Measurements from ENCODE around the gene SMOC1. TPM values are rescaled to one million over a fixed set of nuclear protein-coding genes. Genes with fewer than 3 reads are reported as not detected.

The SMOC1 gene
- total RNA-seq, 1 experiment from 2014 or later: 0.68 TPM

GRCh38 chr14:70009961-70010360 lies 130.7 kb downstream of the SMOC1 start:
- no peak overlapping the region for H2BK15ac ChIP-seq (ENCODE audit: low read depth, low read length)

More at GRCh38 chr14:70009961-70010360, 130.7 kb downstream of the SMOC1 start:
- Histone ChIP-seq H4K20me1 (ENCODE audit: control insufficient read depth, insufficient read depth, insufficient read length) (no peaks in the 10 kb centered on the region), H4K91ac (ENCODE audit: insufficient read length, low read depth, low read length) (no peak overlapping the region), H3K4ac (ENCODE audit: low read depth, low read length) (no peak overlapping the region), H2BK12ac (ENCODE audit: insufficient read length, low read depth, low read length) (no peak overlapping the region), H3T11ph (ENCODE audit: low read length) (no peak overlapping the region), H3K14ac (ENCODE audit: insufficient read depth, low read length) (no peak overlapping the region), H3K18ac (ENCODE audit: insufficient read length, low read depth, low read length) (no peak overlapping the region), H2AFZ (ENCODE audit: low read length) (no peak overlapping the region), H3K4me1 (ENCODE audit: insufficient read depth, low read length) (peaks cover 2% of the 10 kb centered on the region; the same call in 1 of the 2 replicates), H3K56ac (ENCODE audit: insufficient read length, low read depth, low read length) (no peak overlapping the region), H3K23ac (ENCODE audit: insufficient read length, low read depth, low read length) (no peak overlapping the region), H3K4me2 (ENCODE audit: insufficient read depth, insufficient read length, low read length) (no peak overlapping the region), H4K5ac (ENCODE audit: insufficient read length, low read depth, low read length) (no peak overlapping the region), H3K23me2 (ENCODE audit: insufficient read length, low read depth, low read length, poor library complexity, severe bottlenecking) (no peaks in the 10 kb centered on the region), H3K79me2 (ENCODE audit: insufficient read depth, low read length) (no peaks in the 10 kb centered on the region), H3K27ac (ENCODE audit: insufficient read length, low read depth, low read length) (no peak overlapping the region), H3K27me3 (ENCODE audit: insufficient read depth, low read length) (no peaks in the 10 kb centered on the region), H2BK20ac (ENCODE audit: low read depth, low read length, poor library complexity, severe bottlenecking) (no peak overlapping the region), H3K9ac (ENCODE audit: extremely low read depth, insufficient read length, low read length) (no peak overlapping the region), H2BK120ac (ENCODE audit: low read depth, low read length, poor library complexity, severe bottlenecking) (no peak overlapping the region), H2AK5ac (ENCODE audit: insufficient read length, low read length) (no peak overlapping the region), H4K8ac (replicated peaks; ENCODE audit: insufficient read length, low read depth, low read length) (no peak overlapping the region), H2BK5ac (ENCODE audit: insufficient read length, low read length) (no peak overlapping the region), H3K9me3 (ENCODE audit: control insufficient read depth, low read depth, low read length) (no peaks in the 10 kb centered on the region), H3K79me1 (ENCODE audit: insufficient read depth, low read depth, low read length, poor library complexity, severe bottlenecking) (no peaks in the 10 kb centered on the region)
- H3K27ac Mint-ChIP-seq: no peak overlapping the region
- H3K36me3 Mint-ChIP-seq (ENCODE audit: insufficient read depth in 1 of 3, low read depth in 3 of 3): no peaks in the 10 kb centered on the region
- peaks cover 21 to 22% of the 10 kb centered on the region in 2 experiments for H3K4me1 Mint-ChIP-seq
- no CpG with 5 or more reads among the region's 8 CpGs for WGBS (ENCODE audit: extremely low coverage, insufficient read length, low lambda C conversion rate)
- TF ChIP-seq CTCF (conservative IDR thresholded peaks at IDR 0.05): no peak
- H3K9me3 Mint-ChIP-seq: no peaks in the 10 kb centered on the region
- H3K4me3 Mint-ChIP-seq: no peak overlapping the region
- H3K27me3 Mint-ChIP-seq (ENCODE audit: low read depth): peaks cover 1% of the 10 kb centered on the region; the same call in 1 of the 2 replicates
- no peak for DNase-seq

Measured in H9 (cell line).